ENCODE data around the gene CHRM5. TPM values are rescaled to one million over a fixed set of nuclear protein-coding genes. Genes with fewer than 3 reads are reported as not detected.

The CHRM5 gene
- total RNA-seq, 1 donor from 2014 or later, result not detected

Other genes starting within 250 kb of the CHRM5 start
- 16.3 and 16.8 TPM in 2 replicates for gene AVEN, start 70.7 kb downstream of the CHRM5 start, total RNA-seq
- gene EMC7, start 133.4 kb downstream of the CHRM5 start, total RNA-seq, result 77.1 and 81.3 TPM in 2 replicates
- 3.9 TPM in 2 replicates for gene PGBD4, start 133.6 kb downstream of the CHRM5 start, total RNA-seq
- 37.6 and 42.1 TPM in 2 replicates for gene KATNBL1, start 241.6 kb downstream of the CHRM5 start, total RNA-seq